ENCODE results near the gene IL15RA.
"Not testable (repeated sequence)": the region's sequence is repeated elsewhere in the genome, so short reads cannot be mapped to it uniquely, and the experiment has no call there.

The IL15RA gene

GRCh38 chr10:6005856-6006395, 28.6 kb upstream of the IL15RA start:
- DNase-seq (ENCODE audit: low read depth in 2 of 2): no peak

GRCh38 chr10:6005161-6005804, 27.9 kb upstream of the IL15RA start:
- DNase-seq (ENCODE audit: low read depth in 2 of 2): not testable (repeated sequence)

- DNase-seq (ENCODE audit: low read depth in 2 of 2): no peak
Measured at GRCh38 chr10:6002809-6003510, 25.6 kb upstream of the IL15RA start.

GRCh38 chr10:5999440-6000165, 22.3 kb upstream of the IL15RA start:
- DNase-seq (ENCODE audit: low read depth in 2 of 2): no peak

DNA sequence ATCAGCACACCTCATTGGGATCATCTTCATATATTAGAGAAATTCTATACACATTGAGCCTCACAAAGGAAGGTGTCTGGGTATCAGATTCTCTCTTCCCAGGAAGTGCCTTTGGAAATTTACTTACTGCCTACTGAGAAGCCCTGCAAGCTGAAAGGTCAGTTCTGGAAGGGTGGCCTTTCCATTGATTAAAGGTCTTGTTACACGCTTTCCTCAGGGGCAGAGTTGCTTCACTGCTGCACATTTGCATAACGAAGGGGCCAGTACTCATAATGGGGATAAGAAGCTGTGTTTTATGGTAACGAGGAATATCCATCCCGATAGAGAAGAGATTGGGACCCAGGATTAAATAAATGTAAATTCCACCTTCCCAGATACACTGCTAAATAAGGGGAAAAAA, 19.4 kb upstream of the IL15RA start:
- no peak for DNase-seq (ENCODE audit: low read depth in 2 of 2)

DNA sequence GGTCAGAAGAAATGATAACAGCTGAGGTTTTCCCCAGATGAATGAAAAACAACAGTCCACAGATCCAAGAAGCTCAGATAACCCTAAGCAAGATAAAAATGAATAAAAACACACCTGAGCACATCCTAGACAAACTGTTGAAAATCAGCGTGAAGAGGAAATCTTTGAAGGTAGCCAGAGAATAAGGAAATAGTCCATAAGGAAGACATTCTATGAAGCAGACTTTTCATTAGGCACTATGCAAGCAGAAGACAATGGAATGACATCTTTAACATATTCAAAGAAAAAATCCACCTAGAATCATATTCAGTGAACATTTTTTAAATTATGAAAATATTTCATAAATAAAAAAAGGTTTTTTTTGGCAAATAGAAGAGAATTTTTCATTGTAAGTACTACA, 15.1 kb upstream of the IL15RA start:
- no peak for DNase-seq (ENCODE audit: low read depth in 2 of 2)

GRCh38 chr10:5991708-5992107, 14.4 kb upstream of the IL15RA start:
- DNase-seq (ENCODE audit: low read depth in 2 of 2): no peak

- no peak for DNase-seq (ENCODE audit: low read depth in 2 of 2)
Measured at GRCh38 chr10:5989756-5990155, 12.4 kb upstream of the IL15RA start.

DNA sequence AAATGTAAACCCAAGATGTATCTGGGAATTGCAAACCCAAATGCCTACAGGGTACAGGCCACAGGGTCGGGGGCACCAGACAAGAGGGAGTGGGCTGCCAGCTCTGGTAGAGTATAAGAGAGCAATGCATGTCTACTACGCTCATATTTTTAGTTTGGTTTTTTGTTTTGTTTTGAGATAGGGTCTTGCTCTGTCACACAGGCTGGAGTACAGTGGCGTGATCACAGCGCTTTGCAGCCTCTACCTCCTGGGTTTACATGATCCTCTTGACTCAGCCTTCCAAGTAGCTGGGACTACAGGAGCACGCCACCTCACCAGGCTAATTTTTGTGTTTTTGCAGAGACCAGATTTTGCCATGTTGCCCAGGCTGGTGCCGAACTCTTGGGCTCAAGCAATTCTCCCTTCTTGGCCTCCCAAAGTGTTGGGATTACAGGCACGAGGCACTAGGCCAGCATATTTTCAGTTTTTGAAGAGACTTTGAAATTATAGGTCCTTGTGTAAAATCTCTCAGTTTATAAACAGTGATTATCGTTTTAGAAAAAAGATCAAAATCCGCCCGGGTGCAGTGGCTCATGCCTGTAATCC, 11.1 kb upstream of the IL15RA start:
- DNase-seq (ENCODE audit: low read depth in 2 of 2): no peak

- no peak for DNase-seq (ENCODE audit: low read depth in 2 of 2)
Measured at GRCh38 chr10:5987747-5988146, 10.4 kb upstream of the IL15RA start.

DNA sequence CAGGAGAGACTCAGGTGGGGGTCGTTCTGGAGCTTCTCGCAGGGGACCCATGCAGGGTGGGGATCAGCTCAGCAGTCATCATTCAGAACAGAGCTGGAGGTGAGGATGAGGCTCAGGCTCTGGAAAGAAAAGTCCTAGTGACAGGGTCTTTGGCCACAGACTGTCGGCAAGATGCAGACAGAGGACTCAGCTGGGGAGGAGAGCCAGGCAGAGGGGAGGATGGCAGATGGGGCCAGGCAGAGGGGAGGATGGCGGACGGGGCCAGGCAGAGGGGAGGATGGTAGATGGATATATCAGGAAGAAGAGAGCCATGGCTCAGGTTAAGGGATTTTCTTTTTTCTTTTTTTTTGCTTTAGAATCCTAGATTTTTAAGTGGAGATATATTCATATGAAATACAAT, 7.7 kb upstream of the IL15RA start:
- no peak for DNase-seq (ENCODE audit: low read depth in 2 of 2)

DNA sequence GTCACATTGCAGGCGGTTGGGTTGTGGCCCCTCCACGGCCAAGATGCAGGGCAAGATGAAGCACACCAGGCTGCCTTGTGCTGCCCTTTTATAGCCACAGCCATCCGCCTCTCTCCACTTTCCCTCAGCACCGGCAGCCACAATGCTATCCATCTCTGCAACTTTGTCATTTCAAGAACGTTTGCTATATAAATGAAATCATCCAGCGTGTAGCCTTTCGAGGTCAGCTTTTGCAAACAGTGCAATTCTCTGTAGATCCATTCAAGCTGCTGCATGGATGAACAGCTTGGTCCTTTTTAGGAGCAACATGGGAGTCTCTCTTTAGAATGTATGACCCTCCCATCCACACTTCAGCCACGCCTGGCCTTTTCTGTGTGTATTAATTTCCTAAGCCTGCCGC, 6.4 kb upstream of the IL15RA start:
- no peak for DNase-seq (ENCODE audit: low read depth in 2 of 2)

- no peak for DNase-seq (ENCODE audit: low read depth in 2 of 2)
Measured at GRCh38 chr10:5981529-5981928, 4.2 kb upstream of the IL15RA start.

DNA sequence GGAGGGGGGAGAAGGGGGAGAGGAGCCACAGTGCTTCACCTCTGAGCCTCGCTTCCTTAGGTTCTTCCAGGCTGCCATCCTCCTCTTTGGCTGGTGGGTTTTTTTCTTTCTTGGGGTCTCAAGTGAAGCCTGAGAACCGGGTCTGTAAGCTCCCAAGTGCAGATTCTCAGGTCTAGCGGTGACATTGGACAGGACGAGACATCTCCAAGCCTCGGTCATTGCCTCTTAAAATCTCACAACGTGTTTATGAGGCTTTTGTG, 817 bp upstream of the IL15RA start:
- DNase-seq (ENCODE audit: low read depth in 2 of 2): no peak

- DNase-seq (ENCODE audit: low read depth in 2 of 2): peak; percentile 17 to 34
Measured at GRCh38 chr10:5976512-5977470, 552 bp downstream of the IL15RA start.

- peak; percentile 48 to 50 for DNase-seq (ENCODE audit: low read depth in 2 of 2)
Measured at GRCh38 chr10:5975641-5976473, 1.5 kb downstream of the IL15RA start.

- no peak for DNase-seq (ENCODE audit: low read depth in 2 of 2)
Measured at GRCh38 chr10:5973069-5973468, 4.3 kb downstream of the IL15RA start.

DNA sequence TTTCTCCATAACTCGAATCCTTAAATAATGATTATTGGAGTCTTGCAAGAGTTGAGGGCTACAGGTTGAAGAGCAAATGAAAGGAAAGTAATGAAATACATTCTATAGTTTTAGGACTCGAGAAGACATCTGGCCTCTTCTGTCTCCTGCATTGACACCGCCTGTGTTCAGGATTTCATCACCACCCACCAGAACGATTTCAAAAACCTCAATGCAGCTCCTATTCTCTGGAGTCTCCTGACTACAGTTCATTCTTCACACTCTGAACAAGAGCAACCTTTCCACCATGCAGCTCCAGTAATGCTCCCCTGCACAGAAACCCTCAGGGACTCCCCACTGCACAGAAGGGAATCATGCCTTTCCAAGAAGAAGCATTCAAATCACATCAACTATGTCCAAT, 5.5 kb downstream of the IL15RA start:
- no peak for DNase-seq (ENCODE audit: low read depth in 2 of 2)

GRCh38 chr10:5971315-5971832, 6.0 kb downstream of the IL15RA start:
- DNase-seq (ENCODE audit: low read depth in 2 of 2): no peak

DNA sequence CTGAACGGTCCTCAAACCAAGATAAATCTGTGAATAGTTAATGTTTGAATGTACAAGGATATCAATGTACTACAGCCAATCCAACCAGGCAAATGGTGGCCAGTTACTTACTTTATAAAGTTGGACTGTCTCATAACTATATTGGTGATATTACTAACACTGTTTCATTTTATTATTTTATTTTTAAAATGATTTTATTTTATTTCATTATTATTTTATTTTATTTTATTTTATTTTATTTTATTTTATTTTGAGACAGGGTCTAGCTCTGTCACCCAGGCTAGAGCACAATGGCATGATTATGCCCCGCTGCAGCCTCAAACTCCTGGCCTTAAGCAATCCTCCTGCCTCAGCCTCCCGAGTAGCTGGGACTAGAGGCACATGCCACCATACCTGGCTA, 6.8 kb downstream of the IL15RA start:
- no peak for DNase-seq (ENCODE audit: low read depth in 2 of 2)
